Gastroesophageal sphincter (tissue), 3 donors: ENCODE data around the gene REEP1.

ENCODE experiments used
- POLR2A ChIP-seq, 2 donors: fragments of 450-650 bp; IDR thresholded peaks; one replicate each; pipeline ENCODE4 v1.6.1; 2017; ENCODE audit warnings: antibody characterized with exemption in 2 of 2, mild to moderate bottlenecking in 2 of 2, moderate library complexity in 1 of 2
- POLR2AphosphoS5 ChIP-seq: sonication (generic); formaldehyde crosslinking; IDR thresholded peaks from one replicate; pipeline ENCODE4 v1.6.1; 2017; ENCODE audit warnings: antibody characterized with exemption
- TF ChIP-seq, protein P1 (sequence below), 4 experiments: fragments of 200-600 bp in 2 of 4; fragments of 450-650 bp in 2 of 4; sonication (generic) in 1 of 4; IDR thresholded peaks; one replicate each; pipeline ENCODE4 v1.5.1; 2017 to 2019; ENCODE audit warnings: antibody characterized with exemption in 4 of 4, mild to moderate bottlenecking in 2 of 4, moderate library complexity in 2 of 4

DNA sequence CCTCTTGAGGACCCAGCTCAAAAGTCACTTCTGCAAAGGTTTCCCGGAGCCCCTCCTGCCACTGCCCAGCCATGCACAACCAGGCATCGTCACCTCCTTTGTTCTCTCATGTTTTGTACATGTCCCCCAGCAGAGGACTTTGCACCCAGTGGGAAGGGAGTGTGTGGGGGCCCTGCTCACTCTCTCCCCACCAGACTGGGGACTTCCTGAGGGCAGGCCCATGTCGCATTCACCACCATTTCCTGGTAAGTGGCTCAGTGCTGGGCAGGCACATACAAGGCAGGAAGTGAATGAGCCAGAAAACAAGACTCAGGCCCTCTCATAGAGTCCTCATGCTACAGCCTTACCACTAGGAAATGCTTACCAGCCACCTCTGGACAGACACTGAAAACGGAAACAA lies 119.3 kb downstream of the REEP1 start:
- TF ChIP-seq POLR2AphosphoS5 = no peak
- no peak for TF ChIP-seq POLR2A (IDR thresholded peaks at IDR 0.05)
- TF ChIP-seq, protein P1, sequence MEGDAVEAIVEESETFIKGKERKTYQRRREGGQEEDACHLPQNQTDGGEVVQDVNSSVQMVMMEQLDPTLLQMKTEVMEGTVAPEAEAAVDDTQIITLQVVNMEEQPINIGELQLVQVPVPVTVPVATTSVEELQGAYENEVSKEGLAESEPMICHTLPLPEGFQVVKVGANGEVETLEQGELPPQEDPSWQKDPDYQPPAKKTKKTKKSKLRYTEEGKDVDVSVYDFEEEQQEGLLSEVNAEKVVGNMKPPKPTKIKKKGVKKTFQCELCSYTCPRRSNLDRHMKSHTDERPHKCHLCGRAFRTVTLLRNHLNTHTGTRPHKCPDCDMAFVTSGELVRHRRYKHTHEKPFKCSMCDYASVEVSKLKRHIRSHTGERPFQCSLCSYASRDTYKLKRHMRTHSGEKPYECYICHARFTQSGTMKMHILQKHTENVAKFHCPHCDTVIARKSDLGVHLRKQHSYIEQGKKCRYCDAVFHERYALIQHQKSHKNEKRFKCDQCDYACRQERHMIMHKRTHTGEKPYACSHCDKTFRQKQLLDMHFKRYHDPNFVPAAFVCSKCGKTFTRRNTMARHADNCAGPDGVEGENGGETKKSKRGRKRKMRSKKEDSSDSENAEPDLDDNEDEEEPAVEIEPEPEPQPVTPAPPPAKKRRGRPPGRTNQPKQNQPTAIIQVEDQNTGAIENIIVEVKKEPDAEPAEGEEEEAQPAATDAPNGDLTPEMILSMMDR (IDR thresholded peaks at IDR 0.05) = no peak
